Measurements from ENCODE around the gene TMCO1.
"Not testable (repeated sequence)": the region's sequence is repeated elsewhere in the genome, so short reads cannot be mapped to it uniquely, and the experiment has no call there.

- TF ChIP-seq, protein P1, sequence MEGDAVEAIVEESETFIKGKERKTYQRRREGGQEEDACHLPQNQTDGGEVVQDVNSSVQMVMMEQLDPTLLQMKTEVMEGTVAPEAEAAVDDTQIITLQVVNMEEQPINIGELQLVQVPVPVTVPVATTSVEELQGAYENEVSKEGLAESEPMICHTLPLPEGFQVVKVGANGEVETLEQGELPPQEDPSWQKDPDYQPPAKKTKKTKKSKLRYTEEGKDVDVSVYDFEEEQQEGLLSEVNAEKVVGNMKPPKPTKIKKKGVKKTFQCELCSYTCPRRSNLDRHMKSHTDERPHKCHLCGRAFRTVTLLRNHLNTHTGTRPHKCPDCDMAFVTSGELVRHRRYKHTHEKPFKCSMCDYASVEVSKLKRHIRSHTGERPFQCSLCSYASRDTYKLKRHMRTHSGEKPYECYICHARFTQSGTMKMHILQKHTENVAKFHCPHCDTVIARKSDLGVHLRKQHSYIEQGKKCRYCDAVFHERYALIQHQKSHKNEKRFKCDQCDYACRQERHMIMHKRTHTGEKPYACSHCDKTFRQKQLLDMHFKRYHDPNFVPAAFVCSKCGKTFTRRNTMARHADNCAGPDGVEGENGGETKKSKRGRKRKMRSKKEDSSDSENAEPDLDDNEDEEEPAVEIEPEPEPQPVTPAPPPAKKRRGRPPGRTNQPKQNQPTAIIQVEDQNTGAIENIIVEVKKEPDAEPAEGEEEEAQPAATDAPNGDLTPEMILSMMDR (IDR thresholded peaks at IDR 0.05) = not testable (repeated sequence)
- not testable (repeated sequence) for TF ChIP-seq POLR2AphosphoS5, POLR2A, EP300 (IDR thresholded peaks at IDR 0.05)
These were observed 14.9 kb upstream of the TMCO1 start for GRCh38 chr1:165783519-165783918.
